Keratinocyte (primary cell): Measurements from ENCODE around the gene SUSD4. TPM values are rescaled to one million over a fixed set of nuclear protein-coding genes. Genes with fewer than 3 reads are reported as not detected.

Source experiments
- DNase-seq: peaks from one replicate; pipeline ENCODE4 v3.0.0-alpha.2; 2011; ENCODE audit warnings: low read depth, missing footprints, low spot score
- FAIRE-seq: peaks from 2 replicates; lab custom pipeline; 2011; peaks lifted over from hg19 to GRCh38; lab: Jason Lieb, UNC
- H2AFZ ChIP-seq: 2 replicates; pipeline ENCODE4 v1.6.0; 2012; ENCODE audit warnings: low read length, control low read depth, inconsistent platforms; ENCODE audit not compliant: control insufficient read depth
- H3K27ac ChIP-seq: 2 replicates; pipeline ENCODE4 v1.5.1; 2011; ENCODE audit warnings: low read length; ENCODE audit not compliant: control insufficient read depth, insufficient read depth
- H3K27me3 ChIP-seq: 3 replicates; pipeline ENCODE4 v1.6.0; 2011; ENCODE audit warnings: low read length; ENCODE audit not compliant: control insufficient read depth, insufficient read depth; ENCODE audit errors: extremely low read depth
- H3K36me3 ChIP-seq, 2 experiments: 2 replicates in 1 of 2; 3 replicates in 1 of 2; pipeline ENCODE4 v1.5.1; 2011; ENCODE audit warnings: low read length in 2 of 2, mild to moderate bottlenecking in 1 of 2; ENCODE audit not compliant: control insufficient read depth in 2 of 2, insufficient read depth in 2 of 2; ENCODE audit errors: extremely low read depth in 1 of 2
- H3K4me1 ChIP-seq: 3 replicates; pipeline ENCODE4 v1.5.1; 2011; ENCODE audit warnings: low read length; ENCODE audit not compliant: control insufficient read depth, insufficient read depth; ENCODE audit errors: extremely low read depth
- H3K4me2 ChIP-seq: 3 replicates; pipeline ENCODE4 v1.6.0; 2011; ENCODE audit warnings: low read depth, low read length; ENCODE audit not compliant: control insufficient read depth, insufficient read depth; ENCODE audit errors: extremely low read depth
- H3K4me3 ChIP-seq, 3 experiments: fragments of 200-600 bp in 1 of 3; sonication (generic) in 1 of 3; 2 replicates in 2 of 3; 3 replicates in 1 of 3; pipeline ENCODE4 v1.5.1; 2011 to 2016; ENCODE audit warnings: low read length in 3 of 3, mild to moderate bottlenecking in 3 of 3, control low read depth in 2 of 3, inconsistent platforms in 1 of 3, low read depth in 1 of 3, mixed read lengths in 1 of 3, mixed run types in 1 of 3, moderate library complexity in 1 of 3; ENCODE audit not compliant: control insufficient read depth in 2 of 3, insufficient read depth in 2 of 3; ENCODE audit errors: extremely low read depth in 1 of 3
- H3K79me2 ChIP-seq: 2 replicates; pipeline ENCODE4 v1.6.0; 2012; ENCODE audit warnings: low read length; ENCODE audit not compliant: control insufficient read depth, insufficient read depth
- H3K9ac ChIP-seq: 3 replicates; pipeline ENCODE4 v1.6.0; 2011; ENCODE audit warnings: low read length; ENCODE audit not compliant: control insufficient read depth, insufficient read depth; ENCODE audit errors: extremely low read depth
- H3K9me1 ChIP-seq: 3 replicates; pipeline ENCODE4 v1.6.0; 2011; ENCODE audit warnings: low read length; ENCODE audit not compliant: control insufficient read depth, insufficient read depth; ENCODE audit errors: extremely low read depth
- H3K9me3 ChIP-seq: 2 replicates; pipeline ENCODE4 v1.5.1; 2012; ENCODE audit warnings: low read depth, low read length; ENCODE audit not compliant: control insufficient read depth
- H4K20me1 ChIP-seq: 3 replicates; pipeline ENCODE4 v1.6.0; 2011; ENCODE audit warnings: low read length; ENCODE audit not compliant: control insufficient read depth, insufficient read depth; ENCODE audit errors: extremely low read depth
- CTCF ChIP-seq, 3 experiments: IDR thresholded peaks in 1 of 3; conservative IDR thresholded peaks in 1 of 3; optimal IDR thresholded peaks in 1 of 3; 2 replicates in 2 of 3; 3 replicates in 1 of 3; pipeline versions ENCODE3 to v1.5.1; 2011; ENCODE audit warnings: low read length in 3 of 3, mild to moderate bottlenecking in 3 of 3, moderate library complexity in 2 of 3, control low read depth in 1 of 3, inconsistent platforms in 1 of 3; ENCODE audit not compliant: insufficient read depth in 2 of 3; ENCODE audit errors: extremely low read depth in 1 of 3
- EZH2 ChIP-seq: IDR thresholded peaks from one replicate; pipeline ENCODE4 v1.6.1; 2012; ENCODE audit warnings: inconsistent platforms, mild to moderate bottlenecking, low read length, moderate library complexity
- dilution Hi-C: fragments of 300-500 bp; cut with MboI; formaldehyde crosslinking; loops from one replicate; pipeline ENCODE4 v1.7.0; 2020; ENCODE audit warnings: low sequenced_read_pairs; ENCODE audit not compliant: extremely low pct_ligation_motif_present
- polyA plus RNA-seq, 5 experiments: library from polyadenylated mRNA; depleted of rRNA in 3 of 5; stranded (reverse) in 3 of 5; stranded (forward) in 1 of 5; unstranded in 1 of 5; fragments of >200 nt; gene quantifications; 1 replicate in 1 of 5; 2 replicates in 3 of 5; 3 replicates in 1 of 5; pipeline versions ENCODE4 v1.2.1 to v1.2.3, GENCODE V29; 2011 to 2012; ENCODE audit warnings: missing spikeins in 2 of 5, low read depth in 1 of 5, low replicate concordance in 1 of 5

The SUSD4 gene
- polyA plus RNA-seq, 1 donor (not counting 4 experiments of a cell fraction or from before 2014, with no cell fraction given), result 1.6 TPM

- Histone ChIP-seq H3K4me1 (no peaks in the 10 kb centered on the region), H3K9me1 (no peaks in the 10 kb centered on the region), H3K36me3 (no peaks in the 10 kb centered on the region), H3K79me2 (no peaks in the 10 kb centered on the region), H3K27me3 (no peaks in the 10 kb centered on the region), H3K4me3 (no peak overlapping the region), H3K9me3 (no peaks in the 10 kb centered on the region), H2AFZ (no peak overlapping the region), H3K4me2 (no peak overlapping the region), H3K9ac (no peak overlapping the region), H3K27ac (no peak overlapping the region), H4K20me1 (no peaks in the 10 kb centered on the region)
- DNase-seq (no peak), FAIRE-seq (no peak)
- TF ChIP-seq EZH2 (no peak), CTCF (optimal IDR thresholded peaks at IDR 0.05 in 1 of 3, IDR thresholded peaks at IDR 0.05 in 1 of 3, conservative IDR thresholded peaks at IDR 0.05 in 1 of 3; ENCODE audit: extremely low read depth in 1 of 3, insufficient read depth in 2 of 3, low read length in 3 of 3) (no peak)
- dilution Hi-C loops, result no loop called here
Measured at GRCh38 chr1:223374064-223374610, 10.2 kb upstream of the SUSD4 start.

- H3K4me1 ChIP-seq, result peaks cover 7% of the 10 kb centered on the region
- DNase-seq, result no peak
- FAIRE-seq, result no peak
- no peak overlapping the region for H2AFZ ChIP-seq
- dilution Hi-C loops, result no loop called here
- no peaks in the 10 kb centered on the region for H3K79me2 ChIP-seq
- no peak overlapping the region for H3K4me3 ChIP-seq
- no peaks in the 10 kb centered on the region for H4K20me1 ChIP-seq
- TF ChIP-seq EZH2 (peak; percentile 96), CTCF (optimal IDR thresholded peaks at IDR 0.05 in 1 of 3, IDR thresholded peaks at IDR 0.05 in 1 of 3, conservative IDR thresholded peaks at IDR 0.05 in 1 of 3; ENCODE audit: extremely low read depth in 1 of 3, insufficient read depth in 2 of 3, low read length in 3 of 3) (no peak)
- H3K27ac ChIP-seq, result no peak overlapping the region
- H3K36me3 ChIP-seq, result no peaks in the 10 kb centered on the region
- H3K9me1 ChIP-seq, result no peaks in the 10 kb centered on the region
- no peaks in the 10 kb centered on the region for H3K9me3 ChIP-seq
- H3K4me2 ChIP-seq, result peak overlapping the region; percentile 45
- H3K27me3 ChIP-seq, result peaks cover 36% of the 10 kb centered on the region
- no peak overlapping the region for H3K9ac ChIP-seq
Measured at GRCh38 chr1:223364685-223365382, 858 bp upstream of the SUSD4 start.
